Heart left ventricle (tissue), 16 donors: ENCODE measurements around the gene PIGC. TPM values are rescaled to one million over a fixed set of nuclear protein-coding genes. Genes with fewer than 3 reads are reported as not detected.

Source experiments
- ATAC-seq, 4 donors: fragments of 200-7000 bp; cut with Tn5 transposase; one replicate each; pipeline ENCODE4 v1.9.1; 2020 to 2022; ENCODE audit warnings: moderate library complexity in 4 of 4, mild to moderate bottlenecking in 3 of 4, moderate number of reproducible peaks in 1 of 4
- DNase-seq, 5 donors: peaks; one replicate each; pipeline ENCODE4 v3.0.0-alpha.2; 2020
- H3K27ac ChIP-seq, 12 donors: fragments of 200-600 bp; sonication (generic) in 4 of 12; one replicate each; pipeline versions ENCODE4 v1.5.0 to v1.8.0; 2016 to 2022; ENCODE audit warnings: mild to moderate bottlenecking in 2 of 12
- H3K27me3 ChIP-seq, 9 donors: fragments of 200-600 bp; sonication (generic) in 2 of 9; one replicate each; pipeline versions ENCODE4 v1.5.1 to v1.8.0; 2016 to 2022; ENCODE audit warnings: mild to moderate bottlenecking in 3 of 9
- H3K36me3 ChIP-seq, 9 donors: fragments of 200-600 bp; sonication (generic) in 2 of 9; one replicate each; pipeline versions ENCODE4 v1.5.0 to v1.8.0; 2018 to 2022; ENCODE audit warnings: mild to moderate bottlenecking in 2 of 9
- H3K4me1 ChIP-seq, 12 donors: fragments of 200-600 bp; sonication (generic) in 4 of 12; one replicate each; pipeline versions ENCODE4 v1.5.0 to v1.8.0; 2016 to 2022; ENCODE audit warnings: mild to moderate bottlenecking in 3 of 12
- H3K4me3 ChIP-seq, 12 donors: fragments of 200-600 bp; sonication (generic) in 4 of 12; one replicate each; pipeline versions ENCODE4 v1.5.0 to v1.8.0; 2017 to 2022; ENCODE audit warnings: mild to moderate bottlenecking in 9 of 12, moderate library complexity in 4 of 12
- H3K9me3 ChIP-seq, 12 donors: fragments of 200-600 bp; sonication (generic) in 4 of 12; one replicate each; pipeline versions ENCODE4 v1.5.0 to v1.8.0; 2016 to 2022; ENCODE audit warnings: mild to moderate bottlenecking in 1 of 12
- POLR2A ChIP-seq, 2 donors: fragments of 450-650 bp; IDR thresholded peaks; one replicate each; pipeline ENCODE4 v1.6.1; 2017; ENCODE audit warnings: antibody characterized with exemption in 2 of 2, mild to moderate bottlenecking in 2 of 2, moderate library complexity in 2 of 2
- WGBS, 4 donors: extraction: QIAGEN DNeasy Blood & Tissue Kit in 2 of 4; methylation state at CpG; one replicate each; pipeline versions ENCODE4 v1.1.5 to v1.1.7; 2013 to 2018; 5-methylcytosine and 5-hydroxymethylcytosine counted together
- intact Hi-C, 10 donors: fragments of 100-400 bp; cut with DNase I; formaldehyde crosslinking; loops; one replicate each; pipeline versions ENCODE4 v1.11.1 to v1.14.2; 2022
- polyA plus RNA-seq, 2 donors: library from polyadenylated mRNA; stranded (reverse); fragments of 200-250 nt; gene quantifications; one replicate each; pipeline ENCODE4 v1.2.3, GENCODE V29; 2013
- total RNA-seq, 9 donors: library from RNA; depleted of rRNA in 2 of 9; stranded (reverse); fragments of >200 nt in 2 of 9; fragmentation: NEBNext Ultra II Directional in 3 of 9; extraction: Animal tissue kit (Norgen Biotek cat#: 25700) in 3 of 9; gene quantifications; one replicate each; pipeline versions ENCODE4 v1.1.0 to v1.2.4, GENCODE V29; 2016 to 2023
- TF ChIP-seq, protein P1 (sequence below), 12 donors: fragments of 200-600 bp; sonication (generic) in 4 of 12; IDR thresholded peaks; one replicate each; pipeline versions ENCODE4 v1.5.0 to v1.8.0; 2018 to 2022; ENCODE audit warnings: antibody characterized with exemption in 12 of 12, mild to moderate bottlenecking in 5 of 12
- donor health status: ischemic (EF 13 %, LVEDD 7.1; RV severe dilation, severe dysfunction).
- donor health status: healthy with polysubstance abuse.
- donor health status: DM: no; HTN: yes; CAD: no.
- donor health status: DM: no; HTN: no; CAD: no.
- donor health status: ischemic (EF 25% LVEDD 6.9; RV normal size, moderate dysfunction).
- donor health status: ischemic (EF 25% LVEDD 5.7; RV mildly dilated, moderate dysfunction).
- donor health status: healthy.
- donor health status: DM: yes; HTN: yes; CAD: no.
- donor health status: ischemic (EF 35%, LVEDD 5.7; RV mildly dilated, moderate dysfunction).
- donor health status: nonischemic (EF 11% LVEDD 7.7; RV severe dilation, severe dysfunction).
- donor health status: DM: yes; HTN: yes; CAD: no.
- donor health status: PGD.
- donor health status: ischemic (EF 29% LVEDD 5.4; RV normal size, mild dysfunction).
- donor health status: nonischemic (EF 23%, LVEDD 6.1; RV moderate dilation, normal function).

Gene PIGC
- total and polyA plus RNA-seq, 11 donors = 12.3 to 22.9 (median 15.7) TPM

DNA sequence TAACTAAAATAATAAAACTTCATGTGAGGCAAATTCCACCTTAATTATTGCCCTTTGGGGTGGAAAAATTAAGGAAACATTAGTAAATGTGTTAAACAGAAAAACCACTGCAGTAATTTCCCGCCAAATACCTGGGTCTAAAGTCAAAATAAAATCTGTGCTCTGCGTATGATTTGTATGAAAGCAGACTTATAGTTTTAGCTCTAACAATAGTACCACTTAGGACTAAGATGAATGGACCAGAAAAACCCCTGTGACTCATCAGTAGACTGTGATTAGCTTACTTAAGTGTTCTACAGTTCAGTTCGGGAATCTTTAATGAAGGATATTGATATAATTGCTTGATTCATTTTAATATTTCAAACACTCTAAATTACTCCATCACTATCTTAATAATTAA is 46.6 kb downstream of the PIGC start:
- 58 to 64% (median 60%) methylated on average over 3 of the region's 3 CpGs for WGBS, 4 donors
- Histone ChIP-seq H3K4me1 (peaks cover 0 to 64% (median 37%) of the 10 kb centered on the region in 12 donors), H3K27me3 (no peaks in the 10 kb centered on the region), H3K9me3 (no peaks in the 10 kb centered on the region), H3K36me3 (no peaks in the 10 kb centered on the region), H3K4me3 (no peak overlapping the region), H3K27ac (peak overlapping the region in 8 of 12 donors; percentile 41 to 78 (median 65))
- intact Hi-C loops = loop anchor here in 8 of 10 donors (5.0 to 10.0 kb wide), 7 partner anchors 40 to 260 kb away; no protein-coding TSS in a partner anchor
- peak; percentile 37 to 69 (median 48) for ATAC-seq
- DNase-seq = no peak
- TF ChIP-seq POLR2A (IDR thresholded peaks at IDR 0.05) = no peak
- TF ChIP-seq, protein P1, sequence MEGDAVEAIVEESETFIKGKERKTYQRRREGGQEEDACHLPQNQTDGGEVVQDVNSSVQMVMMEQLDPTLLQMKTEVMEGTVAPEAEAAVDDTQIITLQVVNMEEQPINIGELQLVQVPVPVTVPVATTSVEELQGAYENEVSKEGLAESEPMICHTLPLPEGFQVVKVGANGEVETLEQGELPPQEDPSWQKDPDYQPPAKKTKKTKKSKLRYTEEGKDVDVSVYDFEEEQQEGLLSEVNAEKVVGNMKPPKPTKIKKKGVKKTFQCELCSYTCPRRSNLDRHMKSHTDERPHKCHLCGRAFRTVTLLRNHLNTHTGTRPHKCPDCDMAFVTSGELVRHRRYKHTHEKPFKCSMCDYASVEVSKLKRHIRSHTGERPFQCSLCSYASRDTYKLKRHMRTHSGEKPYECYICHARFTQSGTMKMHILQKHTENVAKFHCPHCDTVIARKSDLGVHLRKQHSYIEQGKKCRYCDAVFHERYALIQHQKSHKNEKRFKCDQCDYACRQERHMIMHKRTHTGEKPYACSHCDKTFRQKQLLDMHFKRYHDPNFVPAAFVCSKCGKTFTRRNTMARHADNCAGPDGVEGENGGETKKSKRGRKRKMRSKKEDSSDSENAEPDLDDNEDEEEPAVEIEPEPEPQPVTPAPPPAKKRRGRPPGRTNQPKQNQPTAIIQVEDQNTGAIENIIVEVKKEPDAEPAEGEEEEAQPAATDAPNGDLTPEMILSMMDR (IDR thresholded peaks at IDR 0.05) = no peak

DNA sequence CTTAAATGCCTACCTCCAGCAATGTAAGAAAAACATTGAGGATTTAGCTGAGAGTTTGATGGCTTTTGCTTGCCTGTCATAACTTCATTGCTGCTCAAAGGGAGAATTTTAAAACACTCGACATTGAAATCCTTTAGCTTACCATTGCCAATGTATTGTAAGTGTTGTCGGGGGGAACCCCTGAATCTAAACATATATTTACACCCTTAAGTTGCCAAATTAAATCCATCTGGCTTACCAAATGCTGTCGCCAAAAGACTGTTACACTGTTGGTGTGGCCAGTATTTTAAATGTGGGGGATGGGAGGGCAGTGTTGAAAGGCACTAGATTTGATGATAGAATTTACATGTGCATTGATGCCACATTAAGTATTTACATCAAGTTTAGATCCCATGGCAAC is 48.3 kb downstream of the PIGC start:
- Histone ChIP-seq H3K27me3 (no peaks in the 10 kb centered on the region), H3K9me3 (no peaks in the 10 kb centered on the region), H3K36me3 (no peaks in the 10 kb centered on the region), H3K4me3 (no peak overlapping the region), H3K4me1 (peaks cover 0 to 74% (median 35%) of the 10 kb centered on the region in 12 donors), H3K27ac (peak overlapping the region in 1 of 12 donors; percentile 69)
- DNase-seq (no peak), ATAC-seq (no peak)
- 90 to 96% (median 94%) methylated on average over 3 of the region's 3 CpGs for WGBS, 4 donors
- TF ChIP-seq, protein P1 (IDR thresholded peaks at IDR 0.05) = no peak
- no peak for TF ChIP-seq POLR2A (IDR thresholded peaks at IDR 0.05)
- intact Hi-C loops = loop anchor here in 8 of 10 donors (5.0 to 10.0 kb wide), 7 partner anchors 38 to 258 kb away; no protein-coding TSS in a partner anchor

DNA sequence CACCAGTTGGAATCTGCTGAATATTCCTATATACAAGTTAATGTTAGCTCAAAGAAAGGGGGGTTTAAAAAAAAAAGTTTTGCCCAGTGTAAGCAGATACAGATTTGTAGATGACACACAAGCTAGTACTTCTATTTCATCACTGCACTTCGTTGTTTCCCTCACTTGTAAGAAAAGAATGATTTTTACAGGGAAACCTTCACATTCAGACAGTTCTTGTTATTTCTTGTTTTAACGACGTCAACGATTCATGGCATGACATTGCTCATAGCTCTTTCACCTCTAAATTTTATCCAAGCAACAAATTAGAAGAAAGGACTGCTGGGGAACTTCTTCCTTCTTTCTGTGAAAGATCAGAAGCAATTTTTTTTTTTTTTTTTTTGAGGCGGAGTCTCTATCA is 49.1 kb downstream of the PIGC start:
- no peak for ATAC-seq
- H3K9me3 ChIP-seq = no peaks in the 10 kb centered on the region
- H3K36me3 ChIP-seq = no peaks in the 10 kb centered on the region
- DNase-seq = no peak
- TF ChIP-seq, protein P1 (IDR thresholded peaks at IDR 0.05) = no peak
- no peak for TF ChIP-seq POLR2A (IDR thresholded peaks at IDR 0.05)
- intact Hi-C loops = loop anchor here in 8 of 10 donors (5.0 to 10.0 kb wide), 7 partner anchors 38 to 258 kb away; no protein-coding TSS in a partner anchor
- peaks cover 0 to 80% (median 40%) of the 10 kb centered on the region in 12 donors for H3K4me1 ChIP-seq
- peak overlapping the region in 7 of 12 donors; percentile 1 to 78 (median 56) for H3K27ac ChIP-seq
- no peaks in the 10 kb centered on the region for H3K27me3 ChIP-seq
- WGBS, 4 donors = 95 to 96% (median 95%) methylated on average over 5 of the region's 5 CpGs
- no peak overlapping the region for H3K4me3 ChIP-seq

DNA sequence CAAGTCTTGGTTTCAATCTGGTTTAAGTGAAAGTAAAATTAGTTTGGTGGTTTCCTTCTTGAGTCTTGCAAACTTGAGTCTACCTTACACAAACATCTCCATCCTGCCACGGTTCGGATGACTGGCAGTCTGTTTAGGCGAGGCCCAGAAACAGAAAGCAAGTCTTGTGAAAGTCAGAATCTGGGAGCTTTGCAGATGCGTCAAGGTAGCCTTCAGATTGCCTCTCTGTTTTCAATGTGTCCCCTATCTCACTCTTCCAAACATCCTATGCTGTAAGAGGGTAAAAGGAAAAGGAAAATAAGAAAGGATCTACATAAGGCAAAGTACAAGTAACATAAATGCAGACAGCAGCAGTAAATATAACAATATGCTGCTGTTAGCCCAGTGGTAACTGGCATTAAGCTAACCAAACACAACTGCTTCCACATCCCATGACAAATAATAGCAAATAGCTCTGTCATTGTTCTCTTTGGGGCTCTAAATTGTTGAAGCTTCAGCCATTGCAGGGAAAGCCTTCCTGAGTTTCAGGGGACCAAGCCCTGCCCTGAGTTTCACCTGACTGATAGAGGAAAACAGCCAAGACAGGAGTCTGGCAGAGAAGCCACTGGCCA is 49.6 kb downstream of the PIGC start:
- DNase-seq (peak in 1 of 5 donors; percentile 20), ATAC-seq (no peak)
- intact Hi-C loops = loop anchor here in 6 of 10 donors (5.0 to 10.0 kb wide), 4 partner anchors 37 to 249 kb away; no protein-coding TSS in a partner anchor
- H3K27me3 ChIP-seq = no peaks in the 10 kb centered on the region
- H3K4me3 ChIP-seq = no peak overlapping the region
- WGBS, 4 donors = 19 to 29% (median 26%) methylated on average over 4 of the region's 4 CpGs
- no peaks in the 10 kb centered on the region for H3K9me3 ChIP-seq
- peaks cover 0 to 78% (median 42%) of the 10 kb centered on the region in 12 donors for H3K4me1 ChIP-seq
- TF ChIP-seq POLR2A (IDR thresholded peaks at IDR 0.05) = no peak
- TF ChIP-seq, protein P1 (IDR thresholded peaks at IDR 0.05) = no peak
- H3K27ac ChIP-seq = peak overlapping the region in 11 of 12 donors; percentile 1 to 78 (median 48)
- H3K36me3 ChIP-seq = no peaks in the 10 kb centered on the region
